K562 (cell line): ENCODE measurements around the gene PM20D2. TPM values are rescaled to one million over a fixed set of nuclear protein-coding genes. Genes with fewer than 3 reads are reported as not detected.

Experiments
- ATAC-seq: fragments of 200-7000 bp; cut with Tn5 transposase; 3 replicates; pipeline ENCODE4 v1.9.1; 2020; ENCODE audit warnings: moderate library complexity
- BruUV-seq: library from RNA; stranded (reverse); fragments of 400-500 nt; replicated peaks from 2 replicates; lab custom pipeline; 2021; lab: Mats Ljungman, UMichigan
- CTCF ChIA-PET: fragments of 300-600 bp; formaldehyde crosslinking; extraction: SDS; loops from one replicate; lab custom pipeline; 2021; ENCODE audit warnings: low intra/inter-chr PET ratio; lab: Yijun Ruan, JAX
- POLR2A ChIA-PET: fragments of 300-600, 350-650 bp; sonication (Branson Sonifier 250); formaldehyde crosslinking; extraction: SDS; loops from one replicate; lab custom pipeline; 2021; ENCODE audit warnings: antibody characterized with exemption, inconsistent platforms; lab: Yijun Ruan, JAX
- DNase-seq, 4 experiments: peaks; one replicate each; pipeline versions ENCODE4 v3.0.0 to v3.0.0-alpha.2; 2011 to 2018; ENCODE audit warnings: low spot score in 3 of 4, mixed read lengths in 3 of 4; ENCODE audit errors: extremely low read depth in 1 of 4
- FAIRE-seq: peaks from 2 replicates; lab custom pipeline; 2011; peaks lifted over from hg19 to GRCh38; lab: Jason Lieb, UNC
- H2AFZ ChIP-seq: 2 replicates; pipeline ENCODE4 v1.6.0; 2011; ENCODE audit warnings: low read depth, low read length, control low read depth, inconsistent platforms
- H3K27ac ChIP-seq: fragments of 200-600 bp; 3 replicates; pipeline ENCODE4 v1.8.0; 2011; ENCODE audit warnings: low read depth, mild to moderate bottlenecking, control low read depth, inconsistent platforms, low read length, moderate library complexity, mixed read lengths; ENCODE audit errors: extremely low read depth
- H3K27me3 ChIP-seq, 2 experiments: fragments of 300-600 bp in 1 of 2; 2 replicates in 1 of 2; 3 replicates in 1 of 2; pipeline versions ENCODE4 v1.6.0 to v1.8.0; 2011; ENCODE audit warnings: inconsistent platforms in 2 of 2, low read length in 2 of 2, mild to moderate bottlenecking in 1 of 2, mixed read lengths in 1 of 2, moderate library complexity in 1 of 2; ENCODE audit not compliant: control insufficient read depth in 2 of 2, insufficient read depth in 2 of 2
- H3K36me3 ChIP-seq: fragments of 300-600 bp; 3 replicates; pipeline ENCODE4 v1.8.0; 2011; ENCODE audit warnings: mild to moderate bottlenecking, low read length, inconsistent platforms; ENCODE audit not compliant: control insufficient read depth, insufficient read depth
- H3K4me1 ChIP-seq, 2 experiments: fragments of 200-600 bp in 1 of 2; replicated peaks in 1 of 2; 2 replicates in 1 of 2; 3 replicates in 1 of 2; pipeline versions ENCODE4 v1.5.1 to v1.8.0; 2011; ENCODE audit warnings: inconsistent platforms in 2 of 2, low read length in 2 of 2, mild to moderate bottlenecking in 1 of 2, mixed read lengths in 1 of 2, moderate library complexity in 1 of 2; ENCODE audit not compliant: control insufficient read depth in 2 of 2, insufficient read depth in 2 of 2
- H3K4me2 ChIP-seq: 2 replicates; pipeline ENCODE4 v1.6.1; 2011; ENCODE audit warnings: low read length, control low read depth, inconsistent platforms, mixed read lengths; ENCODE audit not compliant: insufficient read depth
- H3K4me3 ChIP-seq: fragments of 200-600 bp; sonication (generic), shearing (Covaris generic); 2 replicates; pipeline ENCODE4 v1.5.1; 2016; ENCODE audit warnings: control low read depth, inconsistent platforms
- H3K79me2 ChIP-seq: fragments of 200-600 bp; 3 replicates; pipeline ENCODE4 v1.8.0; 2011; ENCODE audit warnings: low read length, inconsistent platforms; ENCODE audit not compliant: control insufficient read depth, insufficient read depth
- H3K9ac ChIP-seq, 2 experiments: 2 replicates each; pipeline versions ENCODE4 v1.6.0 to v1.6.1; 2011; ENCODE audit warnings: low read depth in 2 of 2, low read length in 2 of 2, control low read depth in 1 of 2, inconsistent platforms in 1 of 2, mild to moderate bottlenecking in 1 of 2, mixed read lengths in 1 of 2; ENCODE audit not compliant: insufficient read depth in 1 of 2
- H3K9me1 ChIP-seq: one replicate; pipeline ENCODE4 v1.6.0; 2011; ENCODE audit warnings: inconsistent platforms, mild to moderate bottlenecking, low read length, moderate library complexity; ENCODE audit not compliant: control insufficient read depth, insufficient read depth
- H3K9me3 ChIP-seq: replicated peaks from 2 replicates; pipeline ENCODE4 v1.5.1; 2011; ENCODE audit warnings: low read depth, low read length, inconsistent platforms; ENCODE audit not compliant: control insufficient read depth, insufficient read depth
- H4K20me1 ChIP-seq: replicated peaks from 2 replicates; pipeline ENCODE4 v1.6.1; 2011; ENCODE audit warnings: low read length, inconsistent platforms, mixed read lengths; ENCODE audit not compliant: control insufficient read depth, insufficient read depth
- CHD2 ChIP-seq: IDR thresholded peaks from 2 replicates; pipeline ENCODE4 v1.6.1; 2011; ENCODE audit warnings: low read depth, low read length
- ETV1 ChIP-seq: fragments of 450-650 bp; conservative IDR thresholded peaks from 2 replicates; pipeline ENCODE4 v1.6.1; 2016; ENCODE audit warnings: missing genetic modification characterization, control low read depth, low read depth, missing compliant biosample characterization
- KLF16 ChIP-seq: IDR thresholded peaks from 2 replicates; pipeline ENCODE4 v1.6.1; 2016; ENCODE audit warnings: antibody characterized with exemption
- MITF ChIP-seq: IDR thresholded peaks from 2 replicates; pipeline ENCODE4 v1.6.1; 2014; ENCODE audit warnings: antibody characterized with exemption
- PATZ1 ChIP-seq: fragments of 250-450 bp; sonication (Bioruptor Pico); IDR thresholded peaks from 2 replicates; pipeline ENCODE4 v1.5.0; 2020; ENCODE audit warnings: mild to moderate bottlenecking, borderline replicate concordance
- RFX7 ChIP-seq: fragments of 250-450 bp; sonication (Bioruptor Pico); IDR thresholded peaks from 2 replicates; pipeline ENCODE4 v1.5.1; 2021; ENCODE audit warnings: mild to moderate bottlenecking
- TFAP4 ChIP-seq: sonication (generic); formaldehyde crosslinking; IDR thresholded peaks from 2 replicates; pipeline ENCODE4 v1.8.0; 2022; ENCODE audit warnings: missing genetic modification reagents, mild to moderate bottlenecking, moderate library complexity, borderline replicate concordance
- ZNF740 ChIP-seq, 3 experiments: fragments of 200-800 bp in 1 of 3; sonication (Bioruptor generic) in 1 of 3; sonication (generic) in 1 of 3; formaldehyde crosslinking in 1 of 3; IDR thresholded peaks; 2 replicates each; pipeline versions ENCODE4 v1.6.1 to v1.8.0; 2016 to 2022; ENCODE audit warnings: mild to moderate bottlenecking in 2 of 3, missing compliant biosample characterization in 2 of 3, missing genetic modification characterization in 2 of 3, missing genetic modification reagents in 1 of 3
- ZNF778 ChIP-seq: fragments of 450-650 bp; formaldehyde crosslinking; IDR thresholded peaks from 2 replicates; pipeline ENCODE4 v1.4.0; 2020; ENCODE audit warnings: mild to moderate bottlenecking, moderate library complexity
- WGBS: fragments of 100-300 bp; shearing (Covaris generic); methylation state at CpG from one replicate; pipeline ENCODE4 v1.1.6; 2016; ENCODE audit warnings: low coverage, mixed read lengths; ENCODE audit not compliant: insufficient coverage; ENCODE audit errors: missing lambda C conversion rate; 5-methylcytosine and 5-hydroxymethylcytosine counted together
- in situ Hi-C: fragments of 300-500 bp; cut with MboI; formaldehyde crosslinking; loops from 4 replicates; pipeline ENCODE4 v1.15.0; 2018; ENCODE audit warnings: inconsistent platforms, mixed read lengths
- intact Hi-C: fragments of 100-400 bp; cut with micrococcal nuclease; formaldehyde crosslinking; loops from 2 replicates; pipeline ENCODE4 v1.14.2; 2022
- polyA plus RNA-seq, 8 experiments: library from polyadenylated mRNA; depleted of rRNA in 4 of 8; stranded (reverse) in 5 of 8; unstranded in 3 of 8; fragments of >200 nt; fragmentation: Nextera tagmentation in 2 of 8; fragmentation: Illumina TruSeq in 1 of 8; extraction: Ambion mirVana in 2 of 8; extraction: Trizol in 1 of 8; gene quantifications; 2 replicates each; pipeline versions ENCODE4 v1.2.1 to v1.2.3, GENCODE V29; 2011 to 2014; ENCODE audit warnings: inconsistent platforms in 1 of 8, missing spikeins in 1 of 8
- total RNA-seq, 7 experiments: library from RNA; depleted of rRNA in 6 of 7; stranded (reverse); fragments of >200 nt in 6 of 7; fragmentation: Illumina TruSeq in 2 of 7; extraction: Trizol in 2 of 7; gene quantifications; 2 replicates each; pipeline versions ENCODE4 v1.2.1 to v1.2.3, GENCODE V29; 2011 to 2021; ENCODE audit warnings: low replicate concordance in 1 of 7

Gene PM20D2
- total and polyA plus RNA-seq, 9 of the 15 experiments (the other 6 are each of a cell fraction or from before 2014, with no cell fraction given): 0.30 to 2.6 (median 1.00) TPM

GRCh38 chr6:89180971-89181370 is 35.1 kb downstream of the PM20D2 start:
- ATAC-seq (no peak), DNase-seq (no peak), FAIRE-seq (no peak)
- Histone ChIP-seq H3K4me2 (no peak overlapping the region), H3K9me3 (no peaks in the 10 kb centered on the region), H3K4me3 (no peak overlapping the region), H3K36me3 (no peaks in the 10 kb centered on the region), H3K9ac (no peak overlapping the region), H4K20me1 (no peaks in the 10 kb centered on the region), H3K27me3 (peaks cover 22 to 35% of the 10 kb centered on the region in 2 experiments), H2AFZ (no peak overlapping the region), H3K27ac (no peak overlapping the region), H3K9me1 (no peaks in the 10 kb centered on the region), H3K79me2 (no peaks in the 10 kb centered on the region), H3K4me1 (no peaks in the 10 kb centered on the region)
- ChIA-PET POLR2A (interaction anchor here (1.3 kb wide), 1 partner anchor 10 kb away, joined by 3 read pairs; no protein-coding TSS in a partner anchor), CTCF (no interaction called here)
- in situ Hi-C loops (no loop called here), intact Hi-C loops (no loop called here)
- 0% methylated on average over 1 of the region's 1 CpG for WGBS
- no TSS peak for BruUV-seq
- TF ChIP-seq TFAP4 (CRISPR knock-in tag) (no peak), CHD2 (no peak), MITF (no peak), ZNF740 (CRISPR knock-in tag; IDR thresholded peaks at IDR 0.05) (no peak), ZNF740 (tag; IDR thresholded peaks at IDR 0.05) (no peak), RFX7 (CRISPR knock-in tag) (no peak), ETV1 (no peak), ZNF778 (CRISPR knock-in tag) (no peak), KLF16 (no peak), PATZ1 (CRISPR knock-in tag) (no peak)
